IPS-11a (cell line): ENCODE data around the gene RAD51B.
"Not testable (repeated sequence)": the region's sequence is repeated elsewhere in the genome, so short reads cannot be mapped to it uniquely, and the experiment has no call there.

Experiments
- H3K4me3 ChIP-seq: one replicate; pipeline ENCODE4 v1.5.1; 2013; ENCODE audit warnings: low read depth, low read length, control low read depth

The RAD51B gene

DNA sequence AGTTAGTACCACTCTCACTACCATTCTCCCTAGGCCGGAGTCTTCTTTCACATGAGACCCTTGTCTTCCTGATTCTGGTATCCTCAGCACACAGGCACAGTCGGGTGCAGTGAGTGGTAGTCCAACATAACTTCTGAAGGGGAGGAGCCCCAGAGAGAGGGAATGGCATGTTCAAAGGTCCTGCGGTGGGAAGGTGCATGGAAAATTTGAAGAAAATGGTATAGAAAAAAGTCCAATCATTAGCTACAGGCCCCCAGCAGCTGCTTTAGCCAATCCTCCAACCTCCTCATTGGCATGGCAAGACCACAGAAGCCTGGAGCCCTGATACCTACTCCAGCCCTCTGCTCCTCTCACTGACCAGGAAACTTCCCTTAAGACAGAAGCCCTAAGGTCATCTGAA, 876.7 kb downstream of the RAD51B start:
- H3K4me3 ChIP-seq: no peak overlapping the region

GRCh38 chr14:68696721-68697495, 877.3 kb downstream of the RAD51B start:
- H3K4me3 ChIP-seq: no peak overlapping the region

DNA sequence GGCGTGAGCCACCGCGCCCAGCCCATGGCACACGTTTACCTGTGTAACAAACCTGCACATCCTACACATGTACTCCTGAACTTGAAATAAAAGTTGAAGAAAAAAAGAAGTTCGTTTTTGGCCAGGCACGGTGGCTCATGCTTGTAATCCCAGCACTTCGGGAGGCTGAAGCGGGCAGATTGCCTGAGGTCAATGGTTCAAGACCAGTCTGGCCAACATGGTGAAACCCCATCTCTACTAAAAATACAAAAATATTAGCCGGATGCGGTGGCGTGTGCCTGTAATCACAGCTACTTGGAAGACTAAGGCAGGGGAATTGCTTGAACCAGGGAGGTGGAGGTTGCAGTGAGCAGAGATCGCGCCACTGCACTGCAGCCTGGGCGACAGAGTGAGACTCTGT, 879.2 kb downstream of the RAD51B start:
- not testable (repeated sequence) for H3K4me3 ChIP-seq

GRCh38 chr14:68701001-68701741, 881.6 kb downstream of the RAD51B start:
- no peak overlapping the region for H3K4me3 ChIP-seq

DNA sequence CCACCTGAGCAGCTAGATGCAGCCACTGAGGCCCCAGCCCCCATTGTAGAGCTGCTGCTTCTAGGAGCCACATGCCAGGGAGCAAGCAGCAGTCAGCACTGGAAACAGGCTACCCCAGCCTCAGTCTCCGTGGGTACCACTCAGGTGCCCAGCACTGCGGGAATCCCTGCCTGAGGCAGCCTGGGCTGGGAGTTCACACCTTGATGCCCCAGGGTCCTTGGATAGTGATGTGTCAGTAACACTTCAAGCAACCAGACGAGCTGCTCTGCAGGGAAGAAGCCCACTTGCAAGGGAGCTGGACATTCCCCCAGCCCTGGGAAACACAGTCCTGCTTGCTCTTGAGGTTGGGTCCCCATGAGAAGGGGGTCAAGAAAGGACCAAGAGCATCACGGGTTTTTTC, 882.6 kb downstream of the RAD51B start:
- H3K4me3 ChIP-seq: no peak overlapping the region

GRCh38 chr14:68702578-68702977, 883.0 kb downstream of the RAD51B start:
- no peak overlapping the region for H3K4me3 ChIP-seq

- H3K4me3 ChIP-seq: no peak overlapping the region
Observed at GRCh38 chr14:68703093-68703492, 883.5 kb downstream of the RAD51B start.

GRCh38 chr14:68704736-68705720, 885.4 kb downstream of the RAD51B start:
- no peak overlapping the region for H3K4me3 ChIP-seq

- no peak overlapping the region for H3K4me3 ChIP-seq
Observed at GRCh38 chr14:68705741-68706283, 886.2 kb downstream of the RAD51B start.

DNA sequence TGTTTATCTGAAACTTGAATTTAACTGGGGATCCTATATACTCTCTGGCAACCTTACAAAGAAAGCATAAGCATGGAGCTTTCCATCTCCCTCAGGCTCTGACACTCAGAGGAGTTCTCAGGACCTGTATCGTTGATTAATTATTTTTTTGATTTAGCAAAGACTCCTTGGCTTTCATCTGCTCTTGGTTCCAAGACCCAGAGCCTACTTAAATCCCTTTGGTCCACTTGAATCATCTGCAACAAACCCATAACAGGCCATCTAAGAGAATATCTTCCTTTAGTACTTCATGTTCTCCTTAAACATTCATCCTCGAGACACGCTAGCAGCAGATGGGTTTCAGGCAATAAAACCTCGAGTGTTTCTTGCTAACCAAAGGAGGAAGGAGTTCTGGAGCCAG, 887.9 kb downstream of the RAD51B start:
- H3K4me3 ChIP-seq: no peak overlapping the region

DNA sequence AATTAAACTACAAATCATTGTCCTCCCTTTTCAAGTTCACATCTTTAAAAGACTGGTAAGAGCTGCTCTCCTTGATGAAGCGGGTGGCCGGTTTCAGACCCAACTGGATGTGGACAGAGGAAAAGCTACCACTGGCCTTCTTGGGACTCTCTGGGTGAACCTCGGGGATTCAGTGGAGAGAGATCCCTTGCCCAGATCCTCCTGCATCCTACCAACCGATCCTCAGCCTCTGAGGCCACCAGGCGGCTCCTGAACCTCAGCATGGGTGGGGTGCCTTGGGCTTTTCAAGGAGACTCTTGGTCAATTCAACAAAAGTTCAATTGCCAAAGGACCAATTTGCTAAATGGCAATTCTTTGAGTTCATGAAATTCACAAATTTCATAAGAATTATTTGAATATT, 888.8 kb downstream of the RAD51B start:
- H3K4me3 ChIP-seq: no peak overlapping the region

DNA sequence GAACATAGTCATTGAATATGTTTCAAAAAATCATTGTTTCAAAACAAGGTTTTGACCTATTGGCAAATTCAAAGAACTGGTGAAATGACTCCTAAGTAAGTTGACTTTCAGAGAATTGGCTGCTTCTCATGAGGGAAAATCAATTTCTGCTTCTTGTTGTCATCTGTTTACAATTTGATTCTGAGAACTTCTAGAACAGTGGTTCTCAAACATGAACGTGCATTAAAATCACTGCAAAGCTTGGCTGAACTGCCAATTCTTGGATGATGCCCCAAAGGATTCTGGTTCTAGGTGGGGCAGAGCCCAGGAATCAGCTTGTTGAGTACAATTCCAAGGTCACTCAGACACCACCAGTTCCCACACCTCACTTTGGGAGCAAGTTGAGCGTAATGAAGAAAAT, 889.4 kb downstream of the RAD51B start:
- no peak overlapping the region for H3K4me3 ChIP-seq

DNA sequence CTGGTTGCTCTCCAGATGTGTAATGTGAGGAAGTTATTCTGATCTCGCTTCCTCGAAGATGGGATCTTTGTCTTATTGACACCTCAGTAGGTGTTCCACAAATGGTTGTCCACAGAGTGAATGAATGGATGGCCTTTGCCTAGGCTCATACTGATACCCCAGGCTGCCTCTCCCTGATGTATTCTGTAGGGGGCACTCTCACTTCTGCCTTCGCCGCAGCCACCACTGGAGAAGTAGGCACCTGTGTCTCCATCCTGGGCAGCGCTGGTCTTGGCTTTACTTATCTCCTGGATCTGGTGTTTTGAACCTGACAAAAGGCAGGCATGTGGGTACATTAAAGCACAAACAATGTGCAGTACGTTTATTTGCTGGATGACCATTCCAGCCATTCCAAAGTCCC, 891.2 kb downstream of the RAD51B start:
- no peak overlapping the region for H3K4me3 ChIP-seq

GRCh38 chr14:68711561-68712309, 892.2 kb downstream of the RAD51B start:
- H3K4me3 ChIP-seq: no peak overlapping the region

DNA sequence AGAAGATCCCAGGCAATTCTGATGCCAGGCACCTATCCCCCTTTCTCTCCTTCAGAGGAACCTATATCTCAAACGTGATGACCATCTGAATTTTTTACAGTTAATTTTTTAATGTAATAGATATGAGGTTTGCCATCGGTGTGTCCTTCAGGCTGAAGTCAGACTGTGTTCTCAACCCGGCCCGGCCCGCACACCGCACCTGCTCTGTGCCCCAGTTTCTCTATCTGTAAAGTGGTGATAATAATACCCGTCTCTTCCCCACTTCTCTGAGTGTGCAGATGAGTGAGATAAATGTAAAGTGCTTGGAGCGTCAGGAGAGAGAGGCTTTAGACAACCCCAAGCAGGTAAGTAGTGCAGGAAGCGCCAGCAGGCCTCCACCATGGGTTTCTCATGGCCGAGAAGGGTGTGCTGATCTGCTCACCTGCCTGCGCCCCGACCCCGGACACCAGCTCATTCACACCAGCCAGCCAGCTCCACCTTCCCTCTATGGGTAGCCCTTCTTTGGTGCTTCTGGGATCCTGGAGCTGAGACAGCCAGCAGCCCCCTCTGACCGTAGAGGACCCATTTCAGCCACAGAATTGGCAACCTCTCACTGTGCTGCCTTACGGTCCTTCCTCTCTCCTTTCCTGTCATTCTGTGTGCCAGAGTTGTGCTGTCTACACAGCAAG, 893.3 kb downstream of the RAD51B start:
- no peak overlapping the region for H3K4me3 ChIP-seq

DNA sequence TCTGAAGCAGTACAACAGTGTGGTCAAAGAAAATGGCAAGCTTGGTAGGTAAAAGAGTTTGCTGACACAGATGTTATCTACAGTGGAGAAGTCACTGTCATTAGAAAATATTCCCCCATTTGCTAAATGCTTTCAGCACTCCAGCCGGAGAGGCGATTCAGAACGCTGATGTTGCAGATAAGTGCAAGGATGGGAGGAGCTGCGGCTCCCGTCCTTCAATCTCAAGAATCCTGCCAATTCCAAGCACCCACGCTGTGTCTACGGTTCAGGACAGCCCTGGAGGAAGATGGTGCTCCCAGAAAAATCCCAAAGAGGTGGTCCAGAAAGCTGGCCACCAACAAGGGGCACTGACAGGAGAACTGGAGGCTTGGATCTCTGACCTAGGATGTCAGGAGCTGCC, 894.2 kb downstream of the RAD51B start:
- H3K4me3 ChIP-seq: no peak overlapping the region

DNA sequence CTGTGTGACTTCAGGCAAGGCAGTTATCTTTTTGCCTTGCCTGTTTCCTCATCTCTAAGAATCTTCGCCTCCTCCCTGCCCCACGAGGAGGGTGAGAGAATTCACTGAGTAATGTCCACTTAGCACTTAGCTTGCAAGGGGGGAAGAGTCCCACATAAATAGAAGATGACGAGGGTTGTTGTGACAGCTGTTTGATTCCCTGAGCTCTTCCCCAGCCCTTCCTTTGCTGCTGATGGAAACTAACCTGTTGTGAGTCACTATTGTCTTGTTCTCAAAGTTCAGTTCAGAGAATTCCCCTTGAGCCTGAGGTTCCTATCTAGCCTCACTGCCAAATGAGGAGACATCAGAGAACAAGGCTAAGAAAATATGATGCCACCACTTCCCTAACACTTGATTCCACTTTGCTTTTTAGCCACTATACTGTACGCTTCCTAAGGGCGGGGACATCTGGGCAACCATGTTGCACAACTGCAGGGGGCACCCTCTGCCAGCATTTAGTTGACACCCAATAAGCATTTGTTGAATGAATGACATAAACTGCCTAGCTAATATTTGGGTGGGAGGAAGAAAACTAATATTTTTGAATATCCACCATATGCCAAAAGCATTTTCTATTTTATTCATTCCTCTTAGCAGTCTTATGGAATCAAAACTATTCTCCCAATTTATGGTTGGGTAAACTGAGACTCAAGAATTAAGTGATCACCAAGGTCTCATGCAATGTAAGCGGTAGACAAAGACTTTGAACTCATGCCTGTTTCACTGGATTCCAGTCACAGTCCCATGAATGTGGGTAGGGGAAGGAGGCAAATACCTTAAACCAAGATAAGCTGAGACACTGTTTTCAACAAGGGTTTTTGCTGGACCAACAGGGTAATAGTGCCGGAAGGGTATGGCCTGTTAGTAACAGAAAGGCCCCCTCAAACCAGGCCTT, 895.7 kb downstream of the RAD51B start:
- no peak overlapping the region for H3K4me3 ChIP-seq

DNA sequence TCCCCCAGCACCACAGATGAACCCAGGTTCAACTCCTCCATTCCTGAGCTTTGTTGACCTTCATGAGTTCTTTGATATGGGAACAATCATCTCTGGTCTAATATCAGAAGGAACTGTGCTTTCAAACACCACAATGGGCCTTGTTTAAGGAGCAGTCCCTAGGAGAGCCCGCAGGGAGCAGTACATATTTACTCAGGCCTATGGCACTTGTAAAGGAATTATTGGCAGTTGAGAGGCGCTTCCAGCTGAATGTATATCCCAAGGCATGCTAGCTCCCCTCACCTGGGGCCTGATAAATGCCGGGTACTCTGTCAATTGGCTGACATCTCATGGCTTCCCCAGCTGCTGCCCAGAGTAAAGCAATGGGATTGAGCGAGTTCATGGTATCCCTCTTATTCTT, 897.1 kb downstream of the RAD51B start:
- no peak overlapping the region for H3K4me3 ChIP-seq
